Measurements from ENCODE around the gene CTNND2. TPM values are rescaled to one million over a fixed set of nuclear protein-coding genes. Genes with fewer than 3 reads are reported as not detected.
"Not testable (repeated sequence)": the region's sequence is repeated elsewhere in the genome, so short reads cannot be mapped to it uniquely, and the experiment has no call there.

The CTNND2 gene
- total RNA-seq, 2 experiments from 2014 or later, result 0.20 TPM; not detected in 1

DNA sequence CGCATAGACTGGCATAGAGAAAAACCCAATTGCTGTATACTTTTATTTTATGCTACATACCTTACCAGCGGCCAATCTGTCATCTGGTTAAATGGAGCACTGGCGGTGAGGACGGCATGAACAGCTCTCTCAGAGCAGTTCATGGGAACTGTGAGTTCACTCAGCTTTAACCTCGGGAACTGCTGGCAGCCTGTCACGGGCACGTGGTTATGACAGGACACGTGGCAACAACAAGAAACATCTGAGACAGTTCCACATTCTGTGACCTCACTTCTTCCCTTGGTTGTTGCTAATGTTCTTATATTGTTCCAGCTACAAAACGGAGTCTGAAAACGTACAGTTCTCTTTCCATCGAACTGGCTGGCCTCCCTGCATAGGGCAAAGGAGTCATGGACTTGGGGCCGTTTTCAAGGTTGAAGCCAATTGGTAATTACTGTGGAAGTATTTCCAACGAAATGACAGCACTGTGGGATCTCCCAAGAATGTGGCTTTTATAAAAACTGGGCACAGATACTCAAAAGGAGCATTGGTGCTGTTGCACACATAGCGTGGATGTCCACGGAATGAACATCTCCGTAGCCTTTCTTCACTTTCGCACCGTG is 896.9 kb downstream of the CTNND2 start:
- Histone ChIP-seq H3K4me3 (ENCODE audit: low read length) (no peak overlapping the region), H3K27me3 (ENCODE audit: control insufficient read depth in 1 of 2, insufficient read depth in 2 of 2, low read length in 2 of 2) (no peaks in the 10 kb centered on the region), H3K27ac (ENCODE audit: low read depth in 1 of 2, low read length in 2 of 2) (no peak overlapping the region), H3K4me1 (ENCODE audit: insufficient read depth, low read length) (no peaks in the 10 kb centered on the region), H3K36me3 (ENCODE audit: insufficient read depth, low read length) (no peaks in the 10 kb centered on the region), H3K9me3 (ENCODE audit: control insufficient read depth in 1 of 2, insufficient read depth in 1 of 2, low read length in 2 of 2) (peaks cover 0 to 3% of the 10 kb centered on the region in 2 experiments)
- ATAC-seq (ENCODE audit: poor library complexity), result no peak
- H3K4me1 Mint-ChIP-seq (ENCODE audit: low read depth), result no peaks in the 10 kb centered on the region
- no peak overlapping the region for H3K4me3 Mint-ChIP-seq
- intact Hi-C loops (cut with DNase I, micrococcal nuclease), result no loop called here
- no peaks in the 10 kb centered on the region for H3K36me3 Mint-ChIP-seq (ENCODE audit: low read depth)
- no peak overlapping the region for H3K27ac Mint-ChIP-seq
- ChIA-PET CTCF (no interaction called here), POLR2A (no interaction called here)
- TF ChIP-seq, protein P1, sequence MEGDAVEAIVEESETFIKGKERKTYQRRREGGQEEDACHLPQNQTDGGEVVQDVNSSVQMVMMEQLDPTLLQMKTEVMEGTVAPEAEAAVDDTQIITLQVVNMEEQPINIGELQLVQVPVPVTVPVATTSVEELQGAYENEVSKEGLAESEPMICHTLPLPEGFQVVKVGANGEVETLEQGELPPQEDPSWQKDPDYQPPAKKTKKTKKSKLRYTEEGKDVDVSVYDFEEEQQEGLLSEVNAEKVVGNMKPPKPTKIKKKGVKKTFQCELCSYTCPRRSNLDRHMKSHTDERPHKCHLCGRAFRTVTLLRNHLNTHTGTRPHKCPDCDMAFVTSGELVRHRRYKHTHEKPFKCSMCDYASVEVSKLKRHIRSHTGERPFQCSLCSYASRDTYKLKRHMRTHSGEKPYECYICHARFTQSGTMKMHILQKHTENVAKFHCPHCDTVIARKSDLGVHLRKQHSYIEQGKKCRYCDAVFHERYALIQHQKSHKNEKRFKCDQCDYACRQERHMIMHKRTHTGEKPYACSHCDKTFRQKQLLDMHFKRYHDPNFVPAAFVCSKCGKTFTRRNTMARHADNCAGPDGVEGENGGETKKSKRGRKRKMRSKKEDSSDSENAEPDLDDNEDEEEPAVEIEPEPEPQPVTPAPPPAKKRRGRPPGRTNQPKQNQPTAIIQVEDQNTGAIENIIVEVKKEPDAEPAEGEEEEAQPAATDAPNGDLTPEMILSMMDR (IDR thresholded peaks at IDR 0.05), result no peak
- H3K9me3 Mint-ChIP-seq, result no peaks in the 10 kb centered on the region
- no peak for DNase-seq
- H3K27me3 Mint-ChIP-seq, result no peaks in the 10 kb centered on the region

DNA sequence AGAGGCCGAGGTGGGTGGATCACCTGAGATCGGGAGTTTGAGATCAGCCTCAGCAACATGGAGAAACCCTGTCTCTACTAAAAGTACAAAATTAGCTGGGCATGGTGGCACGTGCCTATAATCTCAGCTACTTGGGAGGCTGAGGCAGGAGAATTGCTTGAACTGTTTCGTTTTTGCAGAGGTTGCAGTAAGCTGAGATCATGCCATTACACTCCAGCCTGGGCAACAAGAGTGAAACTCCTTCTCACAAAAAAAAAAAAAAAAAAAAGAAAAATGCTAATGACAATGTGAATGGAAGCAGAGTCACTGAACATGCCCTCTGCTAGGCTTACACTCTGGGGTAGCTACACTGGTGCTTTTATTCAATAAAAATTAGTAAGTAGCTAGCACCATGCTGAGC is 899.7 kb downstream of the CTNND2 start:
- H3K27ac Mint-ChIP-seq; H3K27ac ChIP-seq (ENCODE audit: low read depth in 1 of 2, low read length in 2 of 2); H3K27me3 Mint-ChIP-seq; H3K4me1 Mint-ChIP-seq (ENCODE audit: low read depth); H3K4me3 Mint-ChIP-seq; H3K4me3 ChIP-seq (ENCODE audit: low read length); H3K36me3 Mint-ChIP-seq (ENCODE audit: low read depth); H3K36me3 ChIP-seq (ENCODE audit: insufficient read depth, low read length); H3K27me3 ChIP-seq (ENCODE audit: control insufficient read depth in 1 of 2, insufficient read depth in 2 of 2, low read length in 2 of 2); H3K4me1 ChIP-seq (ENCODE audit: insufficient read depth, low read length); intact Hi-C loops (cut with DNase I, micrococcal nuclease); H3K9me3 ChIP-seq (ENCODE audit: control insufficient read depth in 1 of 2, insufficient read depth in 1 of 2, low read length in 2 of 2); H3K9me3 Mint-ChIP-seq; POLR2A ChIA-PET; CTCF ChIA-PET; DNase-seq; ATAC-seq (ENCODE audit: poor library complexity): not testable (repeated sequence)

- no peak overlapping the region for H3K27ac Mint-ChIP-seq
- no peak overlapping the region for H3K4me3 Mint-ChIP-seq
- Histone ChIP-seq H3K9me3 (ENCODE audit: control insufficient read depth in 1 of 2, insufficient read depth in 1 of 2, low read length in 2 of 2) (no peaks in the 10 kb centered on the region), H3K36me3 (ENCODE audit: insufficient read depth, low read length) (no peaks in the 10 kb centered on the region), H3K4me1 (ENCODE audit: insufficient read depth, low read length) (no peaks in the 10 kb centered on the region), H3K27me3 (ENCODE audit: control insufficient read depth in 1 of 2, insufficient read depth in 2 of 2, low read length in 2 of 2) (no peaks in the 10 kb centered on the region), H3K4me3 (ENCODE audit: low read length) (no peak overlapping the region), H3K27ac (ENCODE audit: low read depth in 1 of 2, low read length in 2 of 2) (no peak overlapping the region)
- no peaks in the 10 kb centered on the region for H3K36me3 Mint-ChIP-seq (ENCODE audit: low read depth)
- TF ChIP-seq, protein P1 (IDR thresholded peaks at IDR 0.05), result no peak
- intact Hi-C loops (cut with DNase I, micrococcal nuclease), result no loop called here
- H3K27me3 Mint-ChIP-seq, result peaks cover 7% of the 10 kb centered on the region
- H3K9me3 Mint-ChIP-seq, result no peaks in the 10 kb centered on the region
- H3K4me1 Mint-ChIP-seq (ENCODE audit: low read depth), result no peaks in the 10 kb centered on the region
- DNase-seq (no peak), ATAC-seq (ENCODE audit: poor library complexity) (no peak)
- ChIA-PET CTCF (interaction anchor here (1.1 kb wide), 1 partner anchor 13 kb away, joined by 3 read pairs; no protein-coding TSS in a partner anchor), POLR2A (no interaction called here)
These were observed 903.5 kb downstream of the CTNND2 start for GRCh38 chr5:11000515-11001353.

Measured in CD4-positive, alpha-beta T cell (primary cell).